NCI-H2081 (cell line): ENCODE measurements around the gene PRKAR1A.
"Not testable (repeated sequence)": the region's sequence is repeated elsewhere in the genome, so short reads cannot be mapped to it uniquely, and the experiment has no call there.

Experiments used
- DNase-seq, 2 experiments: peaks; one replicate each; lab custom pipeline; 2025; lab: John Stamatoyannopoulos, UW

Gene PRKAR1A

DNA sequence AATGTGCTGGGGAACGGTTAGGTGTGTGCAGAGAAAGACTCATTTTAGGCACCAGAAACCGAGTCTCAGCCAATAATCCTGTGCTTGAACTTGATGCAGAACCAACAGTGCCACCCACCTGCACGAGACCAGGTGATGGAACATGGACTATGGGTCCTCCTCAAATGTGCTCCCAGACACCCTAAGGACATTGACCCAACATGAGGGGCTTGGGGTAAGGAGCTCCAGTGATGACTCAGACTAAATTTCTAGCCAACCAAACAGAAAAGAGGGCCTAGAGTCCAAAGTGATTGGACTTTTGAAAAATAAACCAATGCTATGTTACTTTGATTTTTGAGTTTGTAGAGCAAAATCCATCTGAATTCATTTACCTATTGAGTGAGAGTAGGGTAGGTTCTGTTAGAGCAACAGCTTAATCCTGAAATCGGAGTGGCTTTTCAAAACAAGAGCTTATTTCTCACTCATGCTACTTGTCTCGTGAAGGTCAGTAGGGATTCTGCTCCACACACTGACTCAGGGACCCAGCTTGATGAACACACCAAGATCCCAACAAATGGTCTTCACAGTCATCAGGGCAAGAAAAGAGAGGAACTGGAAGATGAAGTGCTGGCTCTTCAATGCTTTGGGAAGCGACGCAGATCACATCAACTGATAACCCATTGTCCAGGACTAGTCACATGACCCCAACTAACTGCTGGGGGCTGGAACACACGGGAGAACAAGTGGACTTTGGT, 67.1 kb downstream of the PRKAR1A start:
- no peak for DNase-seq

DNA sequence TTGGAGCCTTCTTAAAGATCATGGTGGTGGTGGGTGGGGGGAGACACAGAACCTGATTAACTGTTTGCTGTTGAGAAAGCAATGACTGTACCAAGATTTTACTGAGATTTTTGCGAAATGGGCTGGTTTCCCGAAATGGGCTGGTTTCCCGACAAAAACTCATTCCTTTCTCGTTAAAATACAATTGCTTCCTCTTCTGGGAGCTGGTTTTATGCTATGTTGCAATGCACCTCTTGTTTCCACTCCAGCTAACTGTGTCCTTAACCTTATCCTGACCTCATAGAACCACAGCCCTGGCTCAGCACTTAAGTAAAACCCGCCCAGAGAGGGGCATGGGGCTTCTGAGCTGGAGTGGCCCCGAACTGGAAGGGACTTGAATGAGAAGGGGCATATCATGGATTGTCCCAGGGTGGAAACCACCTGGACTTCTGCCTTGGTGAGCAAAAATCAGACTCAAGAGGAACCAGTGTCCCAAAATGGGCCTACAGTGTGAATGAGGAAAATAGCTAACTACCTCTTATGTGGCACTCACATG, 68.1 kb downstream of the PRKAR1A start:
- DNase-seq, result no peak

DNA sequence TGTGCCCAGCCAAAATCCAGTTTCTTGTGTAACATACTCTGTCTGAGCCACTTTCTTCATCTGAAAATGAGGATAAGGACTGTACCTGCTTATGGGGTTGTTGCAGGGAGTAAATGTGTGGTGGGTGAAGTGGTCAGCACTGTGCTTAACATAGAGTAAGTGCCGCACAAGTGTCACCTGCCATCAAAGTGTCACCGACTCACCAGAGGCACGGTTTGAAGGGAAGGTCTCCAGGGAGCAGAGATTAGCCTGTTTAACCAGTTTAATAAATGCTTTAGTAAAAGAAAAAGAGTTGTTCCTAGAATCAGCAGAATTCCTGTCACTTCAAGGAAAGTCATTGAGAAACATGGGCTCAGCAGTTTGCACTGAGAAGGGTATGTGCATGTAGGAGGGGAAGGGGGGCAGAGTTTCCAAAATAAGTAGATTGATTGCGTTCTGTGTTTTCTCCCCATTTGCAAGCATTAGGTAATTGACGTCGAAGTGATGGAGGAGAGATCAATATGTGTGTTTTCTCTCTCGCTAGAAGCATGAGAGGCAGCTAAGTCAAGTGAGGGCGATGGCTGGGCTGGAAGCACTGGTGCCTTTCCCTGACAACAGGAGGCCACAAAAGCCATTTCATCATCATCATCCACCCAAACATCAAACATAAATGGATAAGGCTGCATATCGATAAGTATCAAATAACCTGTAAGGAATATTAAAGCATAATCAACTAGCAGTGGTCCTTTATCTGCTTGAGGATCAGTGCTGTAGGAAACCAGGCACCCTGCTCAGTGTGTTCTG, 69.8 kb downstream of the PRKAR1A start:
- no peak for DNase-seq

DNA sequence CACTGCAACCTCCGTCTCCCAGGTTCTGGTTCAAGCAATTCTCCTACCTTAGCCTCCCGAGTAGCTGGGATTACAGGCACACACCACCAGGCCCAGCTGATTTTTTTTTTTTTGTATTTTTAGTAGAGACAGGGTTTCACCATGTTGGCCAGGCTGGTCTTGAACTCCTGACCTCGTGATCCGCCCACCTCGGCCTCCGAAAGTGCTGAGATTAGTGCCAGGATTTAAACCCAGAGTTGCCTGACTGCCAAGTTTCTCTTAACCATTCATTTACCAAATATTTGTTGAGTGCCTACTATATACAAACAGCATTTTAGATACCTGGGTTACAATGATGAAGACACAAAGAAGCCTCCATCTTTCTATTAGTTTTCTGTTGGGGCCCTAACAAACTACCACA, 70.6 kb downstream of the PRKAR1A start:
- not testable (repeated sequence) for DNase-seq

DNA sequence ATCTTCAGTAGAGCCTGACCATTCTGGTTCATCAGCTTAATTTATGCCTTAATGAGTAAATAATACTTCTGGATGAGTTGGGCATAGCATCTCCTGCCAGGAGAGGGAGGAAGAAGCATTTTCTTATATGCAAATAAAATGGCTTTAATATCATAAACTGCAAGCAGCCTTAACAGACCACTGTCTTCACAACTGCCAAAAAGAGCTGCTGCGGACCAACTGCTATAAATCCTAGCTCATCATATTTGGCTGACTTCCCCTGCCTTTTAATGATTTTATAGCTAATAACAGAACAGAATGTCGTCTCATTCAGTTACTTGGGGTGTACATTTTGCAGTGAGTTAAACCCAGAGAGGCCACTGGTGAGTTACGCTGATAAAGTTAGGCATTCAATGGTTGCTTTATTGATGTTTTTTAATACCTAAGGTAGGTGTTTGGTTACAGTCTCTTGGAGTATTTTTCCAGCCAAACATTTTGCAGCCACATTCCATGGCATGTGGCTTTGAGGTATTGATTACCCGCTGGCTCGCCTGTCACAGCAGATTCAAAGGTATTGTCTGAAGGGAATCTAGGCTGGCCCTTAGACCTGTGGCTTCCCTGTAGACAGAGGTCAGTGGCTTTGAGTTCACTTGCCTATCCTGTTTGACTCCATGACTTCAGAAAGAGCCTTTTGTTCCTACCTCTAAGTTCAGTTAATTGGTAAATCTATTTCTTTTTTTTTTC, 72.5 kb downstream of the PRKAR1A start:
- DNase-seq, result no peak

DNA sequence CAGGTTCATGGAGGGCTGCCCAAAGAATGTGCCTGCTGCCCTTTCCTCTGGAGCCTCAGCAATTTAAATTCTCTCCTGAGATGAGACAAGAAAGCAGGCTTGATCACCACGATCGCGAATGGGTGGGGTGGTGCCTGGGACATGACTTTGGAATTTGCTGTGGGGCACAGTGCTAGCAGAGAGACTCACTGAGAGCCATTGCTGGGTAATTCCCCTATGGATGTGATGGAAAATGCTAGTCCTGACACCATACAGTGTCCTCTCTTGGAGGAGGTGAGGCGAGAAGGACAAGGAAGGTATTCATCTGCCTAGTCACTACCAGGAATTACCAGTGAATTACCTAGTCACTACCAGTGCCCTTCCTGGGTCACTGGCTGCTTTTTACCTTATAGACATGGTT, 73.4 kb downstream of the PRKAR1A start:
- DNase-seq, result no peak

DNA sequence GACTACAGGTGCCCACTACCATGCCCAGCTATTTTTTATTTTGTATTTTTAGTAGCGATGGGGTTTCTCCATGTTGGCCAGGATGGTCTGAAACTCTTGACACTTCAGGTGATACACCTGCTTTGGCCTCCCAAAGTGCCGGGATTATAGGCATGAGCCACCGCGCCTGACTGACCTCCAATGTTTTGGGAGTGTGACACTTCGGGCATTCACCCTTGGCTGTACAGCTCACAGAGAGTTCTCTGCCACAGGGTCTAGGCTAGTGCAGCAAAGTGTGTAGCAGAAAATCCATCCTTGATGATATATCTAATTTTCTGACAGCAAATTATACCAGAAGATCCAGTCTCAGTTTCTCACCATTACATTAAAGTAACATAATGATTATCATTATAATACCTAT, 74.8 kb downstream of the PRKAR1A start:
- no peak for DNase-seq

DNA sequence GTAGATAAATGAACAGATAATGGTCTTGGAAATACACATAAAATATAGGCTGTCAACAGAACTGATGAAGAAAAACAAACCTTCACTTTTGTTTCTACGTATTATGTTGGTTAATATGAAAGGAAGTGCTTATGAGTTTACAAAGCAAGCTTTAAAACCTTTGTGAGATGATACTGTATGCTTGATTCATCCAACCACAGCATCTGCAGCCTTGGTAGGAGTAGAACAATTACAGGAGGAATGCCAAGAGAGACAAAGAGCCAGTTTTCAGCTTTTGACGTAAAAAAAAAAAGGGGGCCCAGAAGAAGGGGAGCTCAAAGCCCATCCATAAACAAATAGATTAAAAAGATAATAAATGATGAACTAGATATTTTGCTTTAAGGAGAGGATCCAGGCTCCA, 75.6 kb downstream of the PRKAR1A start:
- no peak for DNase-seq

DNA sequence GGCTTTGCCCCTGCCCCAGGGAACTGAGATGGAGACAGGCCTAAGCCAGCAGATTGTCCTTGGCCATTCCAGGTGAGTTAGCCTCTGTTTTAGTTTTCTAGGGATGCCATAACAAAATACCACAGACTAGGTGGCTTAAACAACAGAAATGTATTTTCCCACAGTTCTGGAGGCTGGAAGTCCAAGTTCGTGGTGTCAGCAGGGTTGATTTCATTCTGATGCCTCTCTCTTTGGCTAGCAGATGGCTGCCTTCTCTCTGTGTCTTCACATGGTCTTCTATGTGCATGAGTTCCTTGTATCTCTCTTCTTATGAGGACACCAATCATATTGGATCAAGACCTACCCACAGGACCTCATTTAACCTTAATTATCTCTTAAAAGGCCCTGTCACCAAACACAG, 76.1 kb downstream of the PRKAR1A start:
- no peak for DNase-seq

DNA sequence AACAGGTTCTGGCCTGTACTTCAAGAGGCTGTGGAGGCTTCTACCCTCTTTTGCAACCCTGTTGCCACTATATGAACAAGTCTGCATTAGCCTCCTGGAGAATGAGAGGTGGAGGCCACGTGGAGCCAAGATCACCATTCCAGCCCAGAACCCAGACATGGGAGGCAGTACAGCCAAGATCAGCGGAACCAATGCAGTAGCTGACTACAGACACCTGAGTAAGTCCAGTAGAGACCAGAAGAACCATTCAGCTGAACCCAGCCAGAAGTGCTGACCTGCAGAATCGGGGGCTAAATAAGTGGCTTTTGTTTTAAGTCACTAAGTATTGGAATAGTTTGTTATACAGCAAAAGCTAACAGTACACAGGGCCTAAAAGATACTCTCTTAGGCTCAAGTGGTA, 76.9 kb downstream of the PRKAR1A start:
- DNase-seq, result no peak

DNA sequence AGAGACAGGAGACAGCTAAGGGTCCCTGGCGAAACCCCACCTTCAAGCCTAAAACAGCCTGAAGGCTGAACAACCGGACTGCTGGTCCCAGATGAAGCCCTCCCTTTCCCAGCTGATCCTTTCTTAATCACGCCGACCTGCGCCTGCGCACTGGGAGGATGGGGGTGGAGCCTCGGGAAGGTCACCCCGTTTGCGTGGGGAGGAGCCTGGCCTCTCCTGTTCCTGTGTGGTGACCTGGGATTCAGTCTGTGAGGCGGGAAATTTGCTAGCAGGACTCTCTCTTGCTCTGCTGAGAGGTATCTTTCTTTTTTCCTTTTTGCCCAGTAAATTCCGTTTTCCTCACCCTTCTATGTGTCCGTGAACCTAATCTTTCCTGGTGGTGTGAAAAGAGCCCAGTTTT, 79.4 kb downstream of the PRKAR1A start:
- DNase-seq, result no peak

DNA sequence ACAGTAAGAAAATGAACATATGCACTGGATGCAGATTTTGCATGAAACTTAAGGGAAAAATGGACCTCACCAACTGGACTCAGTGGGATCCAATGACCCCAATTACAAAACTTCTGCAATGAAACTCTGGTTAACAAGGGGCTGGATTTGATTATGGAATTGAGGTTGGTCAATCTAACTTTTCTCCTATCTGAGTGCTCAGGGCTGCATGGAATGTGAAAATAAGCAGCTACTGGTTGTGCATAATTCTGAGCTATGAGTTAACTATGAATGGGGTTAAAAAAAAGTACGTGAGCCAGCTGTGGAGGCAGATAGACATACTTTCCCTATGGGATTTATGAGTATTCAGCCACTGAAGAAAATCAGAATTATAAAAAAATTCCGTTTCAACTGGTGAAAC, 79.8 kb downstream of the PRKAR1A start:
- DNase-seq, result no peak

DNA sequence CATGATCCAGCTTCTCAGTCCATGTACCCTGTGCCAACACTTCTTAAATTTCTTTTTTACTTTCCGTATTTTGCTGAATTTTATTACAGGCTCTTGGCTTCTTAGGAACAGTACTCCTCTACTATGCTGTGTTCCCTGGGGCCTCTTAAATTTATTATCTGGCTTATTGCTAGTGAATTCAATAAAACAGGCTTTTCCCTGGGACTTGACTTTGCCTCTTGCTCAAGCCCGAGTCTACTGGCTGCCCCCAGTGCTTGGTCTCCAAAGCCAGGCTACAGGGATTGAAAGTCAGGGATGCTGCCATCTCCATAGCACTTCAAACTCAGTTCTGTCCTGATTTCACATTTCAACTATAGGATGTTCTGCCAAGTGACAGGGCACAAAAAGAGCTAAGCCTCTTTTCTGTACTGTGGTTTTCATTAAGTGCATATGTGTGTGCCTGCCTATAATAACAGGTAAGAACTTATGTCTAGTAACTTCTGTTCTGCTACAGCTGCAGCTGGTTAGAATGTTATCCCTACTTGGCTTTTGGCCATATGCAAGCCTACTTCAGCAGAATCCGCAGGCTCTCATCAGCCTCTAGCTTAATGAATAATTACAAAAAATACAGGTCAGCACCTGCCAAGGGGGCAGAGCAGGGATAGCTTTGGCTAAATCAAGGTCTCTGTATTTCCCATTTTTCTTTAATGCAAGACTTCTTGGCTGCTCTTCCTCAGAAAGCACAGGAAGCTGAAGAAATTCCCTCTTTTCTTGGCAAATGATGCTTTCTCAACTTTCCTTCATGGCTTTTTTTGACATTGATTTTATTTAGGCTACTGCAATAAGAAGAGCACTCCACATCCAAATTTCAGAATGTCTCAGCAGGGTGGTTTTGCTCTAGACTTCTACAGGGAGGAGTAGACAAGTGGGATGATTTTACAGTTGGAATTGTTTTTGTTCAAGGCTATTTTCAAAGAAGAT, 80.7 kb downstream of the PRKAR1A start:
- peak in 1 of 2 experiments; percentile 13 for DNase-seq

DNA sequence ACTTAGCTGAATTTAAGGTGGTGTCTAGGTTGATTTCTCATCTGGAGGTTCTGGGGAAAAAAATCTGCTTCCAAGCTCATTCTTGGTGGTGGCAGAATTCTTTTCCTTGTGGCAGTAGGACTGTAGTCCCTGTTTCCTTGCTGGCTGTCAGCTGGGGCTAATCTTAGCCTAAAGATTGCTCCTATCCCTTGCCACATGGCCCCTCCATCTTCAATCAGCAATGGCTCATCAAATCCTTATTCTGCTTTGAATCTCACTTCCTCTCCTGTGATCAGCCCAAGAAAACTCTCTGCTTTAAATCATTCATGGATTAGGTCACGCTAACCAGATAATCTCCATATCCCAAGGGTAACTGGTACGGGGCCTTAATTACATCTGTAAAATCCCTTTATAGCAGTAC, 82.3 kb downstream of the PRKAR1A start:
- DNase-seq, result no peak

DNA sequence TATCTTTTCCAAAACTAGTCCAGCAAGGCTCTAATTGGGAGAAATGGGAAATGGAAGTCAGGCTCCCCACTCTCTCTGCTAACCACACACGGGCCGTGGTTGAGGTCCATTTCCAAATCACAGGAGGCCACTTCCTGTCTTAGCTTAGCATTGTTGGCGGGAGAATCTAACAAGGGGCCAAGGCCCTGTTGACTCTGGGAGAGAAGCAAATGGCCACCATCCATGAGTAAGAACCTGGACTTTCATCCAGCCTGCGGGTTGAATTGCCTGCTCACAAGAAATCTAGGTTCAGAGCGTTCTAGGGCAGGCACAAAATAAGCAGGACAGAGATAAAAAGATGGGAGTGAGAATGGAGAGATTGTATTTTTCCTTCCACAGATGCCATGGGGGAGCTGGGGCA, 83.3 kb downstream of the PRKAR1A start:
- no peak for DNase-seq

DNA sequence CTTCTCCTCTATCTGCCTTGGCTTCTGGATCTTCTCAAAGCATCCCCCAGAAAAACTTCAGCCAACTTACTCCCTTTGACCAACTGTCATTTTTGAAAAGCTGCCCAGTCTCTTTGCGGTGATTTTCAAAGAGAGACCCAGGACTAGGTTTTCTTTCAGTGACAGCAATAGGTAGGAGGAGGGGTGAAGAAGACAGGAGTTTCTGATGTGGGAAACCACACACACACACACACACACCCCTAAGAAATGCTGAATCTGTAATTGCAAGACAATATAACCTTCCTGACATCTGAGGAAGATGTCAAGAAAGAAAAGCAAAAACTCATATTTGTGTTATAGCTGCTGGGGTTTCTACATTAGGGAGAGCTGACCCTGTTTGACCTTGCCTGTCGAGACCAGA, 83.8 kb downstream of the PRKAR1A start:
- DNase-seq, result no peak

DNA sequence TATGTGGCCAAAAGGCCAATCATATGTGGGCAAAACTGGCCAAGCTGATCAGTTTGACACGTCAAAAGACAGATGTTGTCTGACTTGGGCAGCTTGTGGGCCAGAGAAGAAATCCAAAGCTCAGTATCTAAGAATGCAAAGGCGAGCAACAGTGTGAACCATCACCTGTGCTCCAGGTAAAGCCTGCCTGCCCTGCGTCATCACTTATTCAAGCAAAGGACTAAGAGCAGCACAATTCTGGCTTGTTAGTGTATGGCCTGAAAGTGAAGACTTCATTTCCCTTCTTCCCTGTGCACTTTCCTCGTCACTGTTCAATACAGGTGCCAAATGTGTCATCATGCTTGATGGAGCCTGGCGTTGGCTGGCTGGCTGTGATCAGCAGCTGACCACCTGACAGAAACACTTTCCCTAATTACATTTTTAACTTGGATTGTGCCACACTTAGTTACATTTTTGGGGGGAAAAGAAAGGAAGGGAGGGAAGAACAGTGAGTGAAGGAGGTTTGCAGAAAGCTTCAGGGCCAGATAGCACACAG, 84.2 kb downstream of the PRKAR1A start:
- no peak for DNase-seq

DNA sequence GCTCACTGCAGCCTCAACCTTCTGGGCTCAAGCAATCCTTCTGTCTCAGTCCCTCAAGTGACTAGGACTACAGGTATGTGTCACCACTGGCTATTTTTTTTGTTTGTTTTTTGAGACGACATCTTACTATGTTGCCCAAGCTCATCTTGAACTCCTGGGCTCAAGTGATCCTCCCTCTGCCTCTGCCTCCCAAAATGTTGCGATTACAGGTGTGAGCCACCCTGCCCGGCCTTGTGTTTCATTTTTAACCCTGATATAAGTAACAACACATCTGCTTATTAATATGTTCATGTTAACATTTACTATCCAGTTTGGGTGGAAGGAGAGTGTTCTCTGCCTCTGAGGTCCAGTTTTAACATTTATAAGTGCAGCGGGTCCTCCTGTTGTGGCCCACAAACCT, 85.8 kb downstream of the PRKAR1A start:
- DNase-seq, result no peak

DNA sequence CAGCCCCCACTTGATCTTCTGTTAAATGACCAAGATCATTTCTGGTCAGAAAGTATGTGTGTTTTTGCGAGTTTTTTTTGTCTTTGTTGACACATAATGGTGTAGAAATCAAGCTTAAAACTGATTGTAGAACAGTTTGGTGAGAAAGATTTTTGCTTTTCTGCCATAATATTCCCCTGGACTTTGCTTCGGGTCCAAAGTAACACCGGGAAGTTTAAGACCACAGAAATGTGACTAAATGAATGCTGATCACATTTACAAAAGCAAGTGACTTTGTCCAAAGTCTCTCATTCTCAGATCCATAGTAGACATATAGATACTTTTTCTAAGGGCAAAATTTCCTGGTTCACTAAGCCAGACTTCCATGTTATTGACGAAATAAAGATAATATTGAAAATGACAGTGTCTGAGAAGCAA, 86.3 kb downstream of the PRKAR1A start:
- DNase-seq, result no peak

DNA sequence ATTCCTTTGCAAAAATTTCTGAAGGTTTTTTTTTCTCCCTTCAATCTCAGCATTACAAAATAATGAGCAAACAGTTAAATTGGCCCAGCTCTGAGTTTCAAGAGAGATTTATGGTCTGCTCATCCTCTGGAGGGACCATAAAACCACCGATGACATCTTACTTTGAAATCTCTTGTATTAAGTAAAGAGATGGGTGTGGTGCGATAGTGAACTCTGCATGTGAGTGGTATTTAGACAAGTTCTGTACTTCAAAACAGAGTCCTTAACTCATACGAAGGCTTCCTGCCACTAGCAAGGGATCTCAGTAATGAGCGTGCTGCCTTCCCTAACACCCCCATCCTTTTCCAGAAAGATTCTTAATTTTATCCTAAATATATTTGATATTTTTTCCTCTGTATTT, 86.9 kb downstream of the PRKAR1A start:
- no peak for DNase-seq

DNA sequence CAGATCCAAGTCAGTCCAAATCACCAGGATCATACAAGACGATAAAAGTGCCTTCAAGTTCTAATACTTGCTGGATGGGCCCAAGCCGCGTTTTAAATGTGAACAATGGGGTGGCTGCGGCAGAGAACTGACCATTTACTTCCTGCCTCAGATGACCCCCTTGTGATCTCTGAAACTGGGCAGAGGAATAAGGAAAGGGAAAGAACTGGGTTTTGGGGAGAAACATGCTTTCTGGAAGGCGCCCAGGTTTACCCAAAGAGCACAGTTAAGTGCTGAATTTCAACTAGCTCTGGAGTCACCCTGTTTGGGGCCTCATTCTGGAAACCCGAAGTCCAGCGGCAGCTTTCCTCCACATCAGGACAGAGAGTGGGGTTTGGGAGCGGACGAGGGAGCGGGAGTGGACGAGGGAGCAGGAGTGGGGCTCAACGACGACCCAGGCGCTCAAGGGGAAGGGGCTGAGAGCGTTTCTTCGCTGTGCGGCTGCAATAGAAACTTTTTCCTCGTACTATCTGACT, 87.4 kb downstream of the PRKAR1A start:
- no peak for DNase-seq
